OCI-LY1 (cell line): ENCODE measurements around the gene TMEM185A.

ENCODE experiments used
- H2AFZ ChIP-seq: fragments of 200-600 bp; sonication (generic), shearing (Covaris generic); 2 replicates; pipeline ENCODE4 v1.6.0; 2014; ENCODE audit warnings: antibody characterized with exemption, mild to moderate bottlenecking, low read length
- H3F3A ChIP-seq: fragments of 200-600 bp; sonication (generic), shearing (Covaris generic); 2 replicates; pipeline ENCODE4 v1.6.0; 2014; ENCODE audit warnings: mild to moderate bottlenecking, antibody characterized with exemption, low read length, moderate library complexity; ENCODE audit not compliant: insufficient read depth
- H3K27ac ChIP-seq: fragments of 200-600 bp; sonication (generic); 2 replicates; pipeline ENCODE4 v1.5.1; 2014; ENCODE audit warnings: low read length, mixed run types, mild to moderate bottlenecking, low read depth; ENCODE audit not compliant: poor library complexity, severe bottlenecking
- H3K27me3 ChIP-seq: fragments of 200-600 bp; sonication (generic); 2 replicates; pipeline ENCODE4 v1.6.0; 2014; ENCODE audit warnings: antibody characterized with exemption, mild to moderate bottlenecking, low read length, moderate library complexity; ENCODE audit not compliant: insufficient read depth
- H3K36me3 ChIP-seq: fragments of 200-600 bp; sonication (generic); 2 replicates; pipeline ENCODE4 v1.6.1; 2014; ENCODE audit warnings: mild to moderate bottlenecking, antibody characterized with exemption, low read length, moderate library complexity, mixed read lengths; ENCODE audit not compliant: insufficient read depth
- H3K4me1 ChIP-seq: fragments of 200-600 bp; sonication (generic); 2 replicates; pipeline ENCODE4 v1.5.1; 2014; ENCODE audit warnings: mild to moderate bottlenecking, low read length, moderate library complexity; ENCODE audit not compliant: insufficient read depth, severe bottlenecking
- H3K4me2 ChIP-seq: fragments of 200-600 bp; sonication (generic), shearing (Covaris generic); 2 replicates; pipeline ENCODE4 v1.6.1; 2014; ENCODE audit warnings: low read length
- H3K4me3 ChIP-seq: fragments of 200-600 bp; sonication (generic); 2 replicates; pipeline ENCODE4 v1.5.1; 2014; ENCODE audit warnings: low read length, low read depth, mild to moderate bottlenecking, mixed read lengths; ENCODE audit not compliant: poor library complexity, severe bottlenecking
- H3K79me2 ChIP-seq: fragments of 200-600 bp; shearing (Covaris generic); 2 replicates; pipeline ENCODE4 v1.6.1; 2016; ENCODE audit warnings: mixed run types, low read length, mixed read lengths; ENCODE audit not compliant: insufficient read depth
- H3K9ac ChIP-seq: fragments of 200-600 bp; sonication (generic), shearing (Covaris generic); 2 replicates; pipeline ENCODE4 v1.6.1; 2014; ENCODE audit warnings: mild to moderate bottlenecking, low read length, mixed read lengths
- H3K9me2 ChIP-seq: fragments of 200-600 bp; sonication (generic), shearing (Covaris generic); 2 replicates; pipeline ENCODE4 v1.6.1; 2014; ENCODE audit warnings: low read depth, mild to moderate bottlenecking, low read length, mixed read lengths
- H3K9me3 ChIP-seq: fragments of 200-600 bp; shearing (Covaris generic); 2 replicates; pipeline ENCODE4 v1.6.1; 2014; ENCODE audit warnings: low read length, mixed read lengths
- H4K20me1 ChIP-seq: fragments of 200-600 bp; sonication (generic), shearing (Covaris generic); 2 replicates; pipeline ENCODE4 v1.6.0; 2016; ENCODE audit warnings: mild to moderate bottlenecking, low read length; ENCODE audit not compliant: insufficient read depth
- CTCF ChIP-seq: fragments of 200-600 bp; sonication (generic), shearing (Covaris generic); IDR thresholded peaks from 2 replicates; pipeline ENCODE4 v1.5.1; 2017; ENCODE audit warnings: mild to moderate bottlenecking, antibody characterized with exemption, low read length, moderate library complexity, mixed read lengths
- EZH2 ChIP-seq: fragments of 200-600 bp; sonication (generic), shearing (Covaris generic); IDR thresholded peaks from 2 replicates; pipeline ENCODE4 v1.8.0; 2017; ENCODE audit warnings: borderline replicate concordance, mixed run types, mild to moderate bottlenecking, antibody characterized with exemption, low read length, moderate library complexity, mixed read lengths

Gene TMEM185A

DNA sequence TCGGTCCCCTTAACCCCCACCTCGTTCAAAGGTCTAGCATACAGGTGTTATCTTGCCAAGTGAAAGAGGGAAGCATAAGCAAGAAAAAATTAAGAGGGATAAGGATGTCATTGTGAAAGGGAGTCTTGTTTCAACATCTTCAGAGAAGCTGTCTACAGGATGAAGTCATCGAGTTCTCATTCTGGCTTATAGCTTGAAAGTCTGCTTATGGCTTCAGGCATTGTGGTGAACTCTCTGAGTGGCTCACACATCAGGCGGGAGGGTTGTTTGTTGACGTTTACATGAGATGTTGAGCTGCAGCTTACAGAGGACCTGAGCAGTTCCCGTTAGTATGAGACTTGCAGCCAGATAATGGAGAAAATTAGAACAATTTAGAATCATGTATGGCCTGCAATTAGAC, 60.9 kb downstream of the TMEM185A start:
- Histone ChIP-seq H3K9ac (no peak overlapping the region), H3K4me2 (no peak overlapping the region), H2AFZ (no peak overlapping the region), H3K4me3 (no peak overlapping the region), H3K27me3 (no peaks in the 10 kb centered on the region), H3F3A (no peaks in the 10 kb centered on the region), H4K20me1 (no peaks in the 10 kb centered on the region), H3K79me2 (no peaks in the 10 kb centered on the region), H3K9me3 (no peaks in the 10 kb centered on the region), H3K36me3 (no peaks in the 10 kb centered on the region), H3K4me1 (no peaks in the 10 kb centered on the region), H3K9me2 (no peaks in the 10 kb centered on the region), H3K27ac (no peak overlapping the region)
- TF ChIP-seq CTCF, result no peak
- TF ChIP-seq EZH2, result no peak

DNA sequence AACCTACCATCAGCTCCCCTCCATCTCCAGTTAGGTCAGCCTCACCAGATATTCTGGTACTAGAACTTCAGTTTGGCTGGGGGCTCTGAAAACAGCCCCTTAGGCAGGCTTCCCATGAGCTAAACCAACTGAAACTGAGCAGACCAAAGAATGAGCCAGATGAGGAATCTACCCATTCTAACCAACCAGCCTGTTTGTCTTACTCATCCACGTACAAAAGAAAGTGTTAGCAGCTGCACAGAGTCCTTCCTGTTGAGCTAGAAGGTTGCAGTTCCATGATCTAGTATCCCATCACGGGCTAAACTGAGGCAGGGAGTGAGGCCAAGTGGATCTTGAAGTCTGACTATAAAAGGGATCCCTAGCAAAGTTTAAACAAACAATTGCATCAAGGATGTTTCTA, 61.8 kb downstream of the TMEM185A start:
- no peaks in the 10 kb centered on the region for H3K9me3 ChIP-seq
- no peaks in the 10 kb centered on the region for H3K9me2 ChIP-seq
- no peaks in the 10 kb centered on the region for H3K4me1 ChIP-seq
- TF ChIP-seq EZH2, result no peak
- no peak for TF ChIP-seq CTCF
- no peak overlapping the region for H3K4me3 ChIP-seq
- H3K4me2 ChIP-seq, result no peak overlapping the region
- H3K36me3 ChIP-seq, result no peaks in the 10 kb centered on the region
- H4K20me1 ChIP-seq, result no peaks in the 10 kb centered on the region
- no peak overlapping the region for H2AFZ ChIP-seq
- no peak overlapping the region for H3K9ac ChIP-seq
- no peaks in the 10 kb centered on the region for H3K27me3 ChIP-seq
- H3K27ac ChIP-seq, result no peak overlapping the region
- no peaks in the 10 kb centered on the region for H3F3A ChIP-seq
- no peaks in the 10 kb centered on the region for H3K79me2 ChIP-seq

DNA sequence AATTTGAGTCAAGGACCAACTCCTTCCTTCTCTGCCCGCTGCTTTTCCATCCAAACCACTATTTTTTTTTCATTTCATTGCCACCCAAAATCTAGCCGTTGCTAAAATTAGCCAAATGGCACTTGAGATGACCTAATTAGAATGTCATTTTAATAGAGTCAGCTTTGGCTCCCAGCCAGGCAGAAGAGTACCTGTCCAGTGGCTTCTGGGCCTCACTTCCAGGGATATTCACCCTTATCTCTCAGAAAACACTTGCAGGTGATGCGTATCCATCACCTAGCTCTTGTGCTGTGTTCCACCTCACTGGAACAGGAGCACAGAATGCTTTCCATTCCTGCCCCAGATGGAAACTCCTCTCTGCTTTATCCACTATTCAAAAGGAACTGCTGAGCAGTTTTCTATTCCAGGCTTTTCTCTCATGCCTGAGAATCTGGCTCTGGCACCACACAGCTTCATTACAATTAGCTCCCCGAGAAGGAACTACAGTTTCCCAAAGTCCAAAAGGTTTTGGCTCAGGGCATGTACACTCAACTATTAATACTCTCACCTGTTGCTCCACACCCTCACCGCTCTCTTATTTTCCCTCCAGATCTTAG, 62.8 kb downstream of the TMEM185A start:
- Histone ChIP-seq H3K9me2 (no peaks in the 10 kb centered on the region), H3K9me3 (no peaks in the 10 kb centered on the region), H3F3A (no peaks in the 10 kb centered on the region), H3K27me3 (no peaks in the 10 kb centered on the region), H3K4me3 (no peak overlapping the region), H3K79me2 (no peaks in the 10 kb centered on the region), H4K20me1 (no peaks in the 10 kb centered on the region), H2AFZ (no peak overlapping the region), H3K9ac (no peak overlapping the region), H3K36me3 (no peaks in the 10 kb centered on the region), H3K4me2 (no peak overlapping the region), H3K4me1 (no peaks in the 10 kb centered on the region), H3K27ac (no peak overlapping the region)
- TF ChIP-seq EZH2, result no peak
- no peak for TF ChIP-seq CTCF
